SK-N-SH (cell line): ENCODE data around the gene FMNL1. TPM values are rescaled to one million over a fixed set of nuclear protein-coding genes. Genes with fewer than 3 reads are reported as not detected.

ENCODE experiments used
- CTCF ChIA-PET: fragments of 300-600, 350-600 bp; formaldehyde crosslinking; extraction: SDS; loops from one replicate; lab custom pipeline; 2021; lab: Yijun Ruan, JAX
- POLR2A ChIA-PET: fragments of 350-600 bp; sonication (Branson Sonifier 250); formaldehyde crosslinking; extraction: SDS; loops from one replicate; lab custom pipeline; 2020; ENCODE audit warnings: antibody characterized with exemption, inconsistent platforms; lab: Yijun Ruan, JAX
- DNase-seq: peaks from one replicate; pipeline ENCODE4 v3.0.0; 2012
- H2AFZ ChIP-seq: fragments of 200-600 bp; sonication (generic); 2 replicates; pipeline ENCODE4 v1.8.1; 2016; ENCODE audit warnings: antibody characterized with exemption, mild to moderate bottlenecking, low read depth
- H3F3A ChIP-seq: fragments of 200-600 bp; sonication (generic); replicated peaks from 2 replicates; pipeline ENCODE3; 2016; ENCODE audit warnings: antibody characterized with exemption, mild to moderate bottlenecking; ENCODE audit not compliant: insufficient read depth
- H3K27ac ChIP-seq, 2 experiments: fragments of 200-500 bp in 1 of 2; fragments of 200-600 bp in 1 of 2; sonication (Bioruptor generic) in 1 of 2; sonication (generic), shearing (Covaris generic) in 1 of 2; 2 replicates each; pipeline versions ENCODE4 v1.5.1 to v1.6.1; 2014 to 2016; ENCODE audit warnings: low read depth in 2 of 2, inconsistent platforms in 1 of 2, low read length in 1 of 2, mild to moderate bottlenecking in 1 of 2, mixed read lengths in 1 of 2
- H3K27me3 ChIP-seq: fragments of 200-600 bp; sonication (generic), shearing (Covaris generic); 2 replicates; pipeline ENCODE4 v1.6.1; 2016; ENCODE audit warnings: mixed run types; ENCODE audit not compliant: insufficient read depth
- H3K36me3 ChIP-seq, 2 experiments: fragments of 200-500 bp in 1 of 2; fragments of 200-600 bp in 1 of 2; sonication (Bioruptor generic) in 1 of 2; sonication (generic) in 1 of 2; replicated peaks in 1 of 2; 2 replicates each; pipeline versions ENCODE3 to v1.5.1; 2014 to 2016; ENCODE audit warnings: low read length in 1 of 2, mild to moderate bottlenecking in 1 of 2; ENCODE audit not compliant: insufficient read depth in 2 of 2, control insufficient read depth in 1 of 2
- H3K4me1 ChIP-seq, 2 experiments: fragments of 200-500 bp in 1 of 2; fragments of 200-600 bp in 1 of 2; sonication (Bioruptor generic) in 1 of 2; sonication (generic), shearing (Covaris generic) in 1 of 2; 2 replicates each; pipeline versions ENCODE4 v1.5.1 to v1.6.1; 2014 to 2016; ENCODE audit warnings: low read depth in 1 of 2, low read length in 1 of 2, mixed run types in 1 of 2; ENCODE audit not compliant: insufficient read depth in 2 of 2, control insufficient read depth in 1 of 2
- H3K4me2 ChIP-seq: fragments of 200-600 bp; sonication (generic), shearing (Covaris generic); 2 replicates; pipeline ENCODE4 v1.6.1; 2017; ENCODE audit warnings: mixed run types
- H3K4me3 ChIP-seq, 2 experiments: fragments of 200-500 bp in 1 of 2; fragments of 200-600 bp in 1 of 2; sonication (Bioruptor generic) in 1 of 2; sonication (generic), shearing (Covaris generic) in 1 of 2; 2 replicates each; pipeline versions ENCODE4 v1.5.1 to v1.8.1; 2014 to 2016; ENCODE audit warnings: low read depth in 2 of 2, inconsistent platforms in 1 of 2, low read length in 1 of 2, mild to moderate bottlenecking in 1 of 2, mixed read lengths in 1 of 2, moderate library complexity in 1 of 2
- H3K79me2 ChIP-seq: fragments of 200-600 bp; sonication (generic); 2 replicates; pipeline ENCODE4 v1.8.1; 2017; ENCODE audit warnings: mild to moderate bottlenecking; ENCODE audit not compliant: insufficient read depth
- H3K9ac ChIP-seq: fragments of 200-600 bp; sonication (generic); 2 replicates; pipeline ENCODE4 v1.6.1; 2017; ENCODE audit warnings: mixed run types
- H3K9me2 ChIP-seq: fragments of 200-600 bp; sonication (generic); 2 replicates; pipeline ENCODE4 v1.6.1; 2017; ENCODE audit warnings: mixed run types
- H3K9me3 ChIP-seq: fragments of 200-600 bp; sonication (generic); 2 replicates; pipeline ENCODE4 v1.6.1; 2017; ENCODE audit warnings: mixed run types, mild to moderate bottlenecking, moderate library complexity
- H4K20me1 ChIP-seq: fragments of 200-600 bp; sonication (generic); 2 replicates; pipeline ENCODE4 v1.6.1; 2017; ENCODE audit warnings: mild to moderate bottlenecking, mixed run types; ENCODE audit not compliant: insufficient read depth
- CTCF ChIP-seq: fragments of 200-600 bp; sonication (generic); IDR thresholded peaks from 2 replicates; pipeline ENCODE4 v1.6.1; 2017; ENCODE audit warnings: antibody characterized with exemption, mild to moderate bottlenecking, moderate library complexity
- EP300 ChIP-seq, 2 experiments: IDR thresholded peaks; 2 replicates each; pipeline versions ENCODE4 v1.4.0 to v1.6.1; 2012; ENCODE audit warnings: borderline replicate concordance in 1 of 2, low read depth in 1 of 2, low read length in 1 of 2
- EZH2phosphoT487 ChIP-seq: fragments of 200-600 bp; sonication (generic); IDR thresholded peaks from 2 replicates; pipeline ENCODE4 v1.6.1; 2017; ENCODE audit warnings: low read depth, mixed run types, mild to moderate bottlenecking, antibody characterized with exemption, moderate library complexity, borderline replicate concordance
- FOXJ3 ChIP-seq: sonication (generic); formaldehyde crosslinking; IDR thresholded peaks from 2 replicates; pipeline ENCODE4 v1.5.1; 2020; ENCODE audit warnings: mild to moderate bottlenecking, missing genetic modification reagents
- JUND ChIP-seq: IDR thresholded peaks from 2 replicates; pipeline ENCODE4 v1.4.0; 2012
- POLR2AphosphoS5 ChIP-seq: IDR thresholded peaks from 2 replicates; pipeline ENCODE4 v1.6.1; 2012; ENCODE audit warnings: low read depth, low read length
- RCOR1 ChIP-seq: fragments of 150-350 bp; IDR thresholded peaks from 2 replicates; pipeline ENCODE4 v1.6.1; 2017; ENCODE audit warnings: antibody characterized with exemption, low read length
- RXRA ChIP-seq: IDR thresholded peaks from 2 replicates; pipeline ENCODE4 v1.4.0; 2012; ENCODE audit warnings: low read depth, mild to moderate bottlenecking, borderline replicate concordance
- SIN3A ChIP-seq: IDR thresholded peaks from 2 replicates; pipeline ENCODE4 v1.6.1; 2012; ENCODE audit warnings: low read depth, mild to moderate bottlenecking, low read length, moderate library complexity, borderline replicate concordance
- SMC3 ChIP-seq: IDR thresholded peaks from 2 replicates; pipeline ENCODE4 v1.6.1; 2012; ENCODE audit warnings: low read depth, low read length, improper control_type of control experiment
- YY1 ChIP-seq: IDR thresholded peaks from 2 replicates; pipeline ENCODE4 v1.4.0; 2012; ENCODE audit warnings: low read depth, mild to moderate bottlenecking
- ZBTB33 ChIP-seq: IDR thresholded peaks from 2 replicates; pipeline ENCODE4 v1.4.0; 2012; ENCODE audit warnings: low read depth, borderline replicate concordance
- WGBS: methylation state at CpG from one replicate; pipeline ENCODE4 v1.1.6; 2017; ENCODE audit warnings: low lambda C conversion rate; 5-methylcytosine and 5-hydroxymethylcytosine counted together
- polyA plus RNA-seq, 3 experiments: library from polyadenylated mRNA; depleted of rRNA; stranded (reverse); fragments of >200 nt; gene quantifications; 2 replicates each; pipeline ENCODE4 v1.2.3, GENCODE V29; 2012

The FMNL1 gene
- polyA plus RNA-seq, 1 of the 3 experiments (the other 2 are of a cell fraction) = 2.8 TPM

- TF ChIP-seq ZBTB33 (no peak), FOXJ3 (CRISPR knock-in tag) (no peak), RXRA (no peak), EZH2phosphoT487 (no peak), CTCF (peak; percentile 28; the same call in 1 of the 2 replicates), JUND (no peak), EP300 (IDR thresholded peaks at IDR 0.05; ENCODE audit: borderline replicate concordance in 1 of 2, low read depth in 1 of 2, low read length in 1 of 2) (peak; percentile 34 to 66; a peak in 2 of 4 replicates), POLR2AphosphoS5 (0 out of 2 replicates have a peak, but pooled peaks have one; percentile 48), RCOR1 (no peak; the same call in 1 of the 2 replicates), SIN3A (peak; percentile 69; the same call in 1 of the 2 replicates), SMC3 (no peak), YY1 (peak; percentile 68)
Observed at GRCh38 chr17:45172541-45173286, 49.0 kb upstream of the FMNL1 start (continued).

GRCh38 chr17:45175759-45176115, 45.9 kb upstream of the FMNL1 start:
- Histone ChIP-seq H3K9me2 (no peaks in the 10 kb centered on the region), H3K36me3 (no peaks in the 10 kb centered on the region), H3K4me3 (no peak overlapping the region), H3K27me3 (no peaks in the 10 kb centered on the region), H3K79me2 (no peaks in the 10 kb centered on the region), H2AFZ (no peak overlapping the region), H3K4me1 (peaks cover 25 to 35% of the 10 kb centered on the region in 2 experiments; a peak in 3 of 4 replicates), H4K20me1 (no peaks in the 10 kb centered on the region), H3F3A (peaks cover 21% of the 10 kb centered on the region), H3K9me3 (no peaks in the 10 kb centered on the region), H3K9ac (no peak overlapping the region), H3K27ac (no peak overlapping the region), H3K4me2 (no peak overlapping the region)
- ChIA-PET POLR2A (no interaction called here), CTCF (interaction anchor here (1.2 to 1.8 kb wide), 3 partner anchors 15 to 41 kb away, joined by 4 to 13 read pairs (median 5); partner anchors contain the start of gene HEXIM2)
- WGBS = 90% methylated on average over 3 of the region's 3 CpGs
- no peak for DNase-seq
- no peak for TF ChIP-seq POLR2AphosphoS5
- no peak for TF ChIP-seq EP300 (IDR thresholded peaks at IDR 0.05; ENCODE audit: borderline replicate concordance in 1 of 2, low read depth in 1 of 2, low read length in 1 of 2)
